Inflammatory macrophage treated with lipopolysaccharide for 4 hours (primary cell): ENCODE results near the gene IFIT2.

Experiments used
- DNase-seq: peaks from one replicate; pipeline ENCODE4 v3.0.0-alpha.2; 2020

The IFIT2 gene

GRCh38 chr10:89344156-89344555 is 42.3 kb downstream of the IFIT2 start:
- DNase-seq: peak; percentile 25

DNA sequence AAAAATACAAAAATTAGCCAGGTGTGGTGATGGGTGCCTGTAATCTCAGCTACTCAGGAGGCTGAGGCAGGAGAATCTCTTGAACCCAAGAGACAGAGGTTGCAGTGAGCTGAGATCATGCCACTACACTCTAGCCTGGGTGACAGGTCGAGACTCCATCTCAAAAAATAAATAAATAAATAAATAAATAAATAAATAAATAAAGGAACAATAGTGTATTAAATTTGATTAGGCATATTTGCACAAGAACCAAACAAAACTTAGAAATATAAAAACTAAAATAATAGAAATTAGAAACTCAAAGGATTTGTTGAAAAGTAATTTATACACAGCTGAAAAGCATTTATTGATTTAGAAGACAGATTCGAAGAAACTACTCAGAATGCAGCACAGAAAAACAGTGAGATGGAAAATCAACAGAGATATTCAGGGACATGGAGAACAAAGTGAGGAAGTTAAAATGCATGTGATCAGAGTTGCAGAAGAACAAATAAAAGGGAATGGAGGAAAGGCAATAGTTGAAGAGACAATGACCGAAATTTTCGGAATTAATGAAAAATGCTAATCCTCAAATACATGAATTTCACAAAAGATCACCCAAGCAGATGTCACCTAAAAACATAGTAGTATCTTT is 43.6 kb downstream of the IFIT2 start:
- DNase-seq: peak; percentile 20

DNA sequence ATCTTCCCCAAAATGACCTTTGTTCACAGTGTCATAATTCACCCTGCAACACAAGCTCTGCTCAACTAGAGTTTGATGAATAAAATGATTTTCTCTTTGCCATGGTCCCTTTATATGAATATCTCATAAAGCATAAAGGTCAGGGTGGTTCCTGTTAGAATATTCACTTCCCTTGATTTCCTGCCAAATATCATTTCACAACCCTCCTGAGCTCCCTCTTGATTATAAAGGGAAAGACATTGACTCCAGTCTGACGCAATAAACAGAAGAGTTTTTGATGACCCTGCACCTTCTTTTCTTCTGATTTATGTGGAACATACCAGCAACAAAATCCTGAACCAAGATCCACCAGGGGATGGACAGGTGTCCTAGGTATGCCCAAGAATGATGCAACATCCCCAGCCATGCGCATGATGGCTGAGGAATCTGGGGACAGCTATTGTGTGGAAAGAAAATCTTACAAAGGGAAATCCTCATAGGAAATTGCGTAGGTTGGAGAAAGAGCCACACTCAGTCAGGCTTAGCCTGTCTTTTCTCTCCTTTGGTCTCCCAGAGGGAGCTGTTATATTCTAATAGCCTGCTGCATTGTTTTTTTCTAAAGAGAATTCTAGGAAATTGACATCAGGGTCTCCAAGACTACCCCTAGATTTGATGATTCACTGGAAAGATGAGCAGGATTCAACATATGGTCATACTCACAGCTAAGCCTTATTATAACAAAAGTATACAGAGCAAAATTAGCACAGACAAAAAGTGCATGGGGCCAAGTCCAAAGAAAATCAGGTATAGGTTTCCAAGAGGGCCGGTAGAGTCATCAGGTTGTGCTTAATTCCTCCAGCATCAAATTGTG is 44.8 kb downstream of the IFIT2 start:
- peak; percentile 93 for DNase-seq

GRCh38 chr10:89347701-89348457 is 46.0 kb downstream of the IFIT2 start:
- peak; percentile 64 for DNase-seq

DNA sequence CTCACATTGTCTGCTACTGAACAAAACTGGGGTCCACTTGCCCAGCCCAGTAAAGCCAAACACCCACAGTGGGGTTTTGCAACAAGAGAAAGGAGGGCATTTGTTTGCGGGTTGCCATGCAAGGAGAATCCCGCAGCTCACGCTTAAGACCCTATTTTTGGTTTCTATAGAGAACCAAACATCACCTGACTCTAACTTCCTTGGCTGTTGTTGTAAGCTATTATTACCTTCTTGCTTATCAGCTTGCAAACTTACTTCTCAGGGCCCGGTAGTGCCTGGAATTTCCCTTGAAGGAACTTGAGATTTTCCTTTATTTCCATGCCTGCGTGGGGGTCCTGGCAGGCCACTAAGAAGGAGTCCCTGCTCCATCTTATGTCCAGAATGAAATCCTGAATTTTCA is 46.6 kb downstream of the IFIT2 start:
- DNase-seq: peak; percentile 50

GRCh38 chr10:89348975-89349374 is 47.1 kb downstream of the IFIT2 start:
- no peak for DNase-seq

DNA sequence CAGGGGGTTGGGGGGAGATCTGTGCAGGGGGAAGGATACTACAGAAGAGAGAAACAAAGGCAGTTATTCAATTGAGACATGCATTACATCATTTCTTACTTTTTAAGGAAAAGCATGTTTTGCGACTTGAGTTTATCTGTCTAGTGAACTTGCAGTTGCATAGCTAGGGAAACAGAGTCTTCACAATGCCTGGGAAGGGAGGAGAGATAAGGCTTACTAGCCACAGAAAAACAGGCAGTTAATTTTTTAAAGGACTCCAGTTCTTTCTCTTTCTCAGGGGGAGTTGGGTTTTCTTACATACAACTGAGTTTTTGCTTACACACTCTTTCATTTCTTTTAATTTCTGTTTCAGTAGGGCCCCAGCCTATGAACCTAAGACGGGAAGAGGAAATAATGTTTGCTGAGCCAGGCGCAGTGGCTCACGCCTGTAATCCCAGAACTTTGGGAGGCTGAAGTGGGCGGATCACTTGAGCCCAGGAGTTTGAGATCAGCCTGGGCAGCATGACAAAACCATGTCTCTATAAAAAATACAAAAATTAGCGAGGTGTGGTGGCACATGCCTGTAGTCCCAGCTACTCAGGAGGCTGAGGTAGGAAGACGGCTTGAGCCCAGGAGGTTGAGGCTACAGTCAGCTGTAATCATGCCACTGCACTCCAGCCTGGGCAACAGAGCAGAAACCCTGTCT is 48.9 kb downstream of the IFIT2 start:
- peak; percentile 87 for DNase-seq

DNA sequence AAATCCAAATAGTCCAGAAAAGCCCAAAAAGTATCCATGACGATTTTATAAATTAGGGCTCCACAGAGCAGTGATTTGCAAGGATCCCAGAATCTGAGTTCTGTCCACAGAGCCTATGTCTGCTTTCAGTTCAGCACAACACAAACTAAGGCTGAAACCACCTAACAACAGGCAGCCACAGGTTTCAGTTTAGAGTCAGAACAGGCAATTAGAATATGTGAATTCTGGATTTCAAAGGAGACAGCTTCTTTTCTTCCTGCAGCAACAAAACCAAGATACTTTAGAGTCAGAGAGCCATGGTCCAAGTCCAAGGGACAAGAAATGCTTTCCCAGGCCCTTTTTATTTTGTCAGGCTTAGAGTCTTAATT is 49.5 kb downstream of the IFIT2 start:
- peak; percentile 15 for DNase-seq

DNA sequence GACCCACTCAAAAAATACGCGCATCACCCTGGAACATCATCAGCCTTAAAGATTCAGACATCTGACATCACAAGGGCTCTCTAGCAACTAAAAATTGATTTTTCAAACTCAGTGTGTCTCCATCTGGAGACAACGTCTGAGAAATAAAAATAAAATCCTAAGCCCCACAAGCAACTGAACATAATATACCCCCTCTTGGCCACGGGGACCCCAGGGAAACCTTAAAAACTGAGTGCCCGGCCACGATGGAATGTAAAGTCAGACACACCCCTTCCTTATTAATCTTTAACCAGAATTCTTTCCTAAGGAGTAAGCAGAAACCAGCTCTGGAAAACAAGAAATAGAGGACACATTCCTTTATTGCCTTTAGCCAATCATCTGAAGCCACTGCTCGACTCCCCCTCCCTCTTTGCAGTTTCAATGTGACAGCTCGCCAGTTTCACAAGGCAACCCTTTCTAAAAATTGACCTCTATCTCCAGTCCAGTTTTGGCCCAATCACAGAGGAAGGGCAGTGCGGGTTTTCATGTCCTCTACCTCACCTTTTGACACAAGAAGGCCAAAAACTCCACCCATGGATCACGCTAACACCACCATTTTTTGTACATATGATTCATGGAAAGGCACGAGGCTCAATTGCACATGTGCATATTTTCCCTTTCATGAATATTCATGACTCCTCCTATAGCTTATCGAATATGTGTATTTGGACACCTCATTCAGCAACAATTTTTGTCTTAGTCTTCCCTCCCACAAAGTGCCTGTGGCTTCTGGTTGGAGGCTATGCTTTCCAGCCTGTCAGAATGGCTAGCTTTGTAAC is 50.1 kb downstream of the IFIT2 start:
- DNase-seq: no peak

- DNase-seq: no peak
Measured at GRCh38 chr10:89352802-89353201, 51.0 kb downstream of the IFIT2 start.

DNA sequence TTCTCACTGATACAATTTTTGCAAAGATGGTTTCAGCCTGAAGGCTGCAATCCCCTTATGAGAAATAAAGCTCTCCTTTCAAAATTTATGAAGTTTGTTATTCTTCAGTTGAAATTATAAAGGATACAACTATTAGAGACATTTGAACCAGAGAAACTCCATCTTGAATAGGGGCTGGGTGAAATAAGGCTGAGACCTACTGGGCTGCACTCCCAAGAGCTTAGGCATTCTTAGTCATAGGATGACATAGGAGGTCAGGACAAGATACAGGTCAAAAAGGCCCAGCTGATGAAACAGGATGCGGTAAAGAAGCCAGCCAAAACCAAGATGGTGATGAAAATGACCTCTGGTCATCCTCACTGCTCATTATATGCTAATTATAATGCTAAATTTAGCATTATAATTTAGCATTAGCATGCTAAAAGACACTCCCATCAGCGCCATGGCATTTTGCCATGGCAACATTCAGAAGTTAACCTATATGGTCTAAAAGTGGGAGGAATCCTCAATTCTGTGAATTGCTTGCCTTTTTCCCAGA is 53.6 kb downstream of the IFIT2 start:
- peak; percentile 76 for DNase-seq

- no peak for DNase-seq
Measured at GRCh38 chr10:89357096-89357495, 55.2 kb downstream of the IFIT2 start.

GRCh38 chr10:89357975-89358374 is 56.1 kb downstream of the IFIT2 start:
- no peak for DNase-seq
